ENCODE data around the gene RNLS. TPM values are rescaled to one million over a fixed set of nuclear protein-coding genes. Genes with fewer than 3 reads are reported as not detected.

The RNLS gene
- total and polyA plus RNA-seq, 2 of the 4 experiments (the other 2 are of a cell fraction), result 4.5 to 7.0 TPM

DNA sequence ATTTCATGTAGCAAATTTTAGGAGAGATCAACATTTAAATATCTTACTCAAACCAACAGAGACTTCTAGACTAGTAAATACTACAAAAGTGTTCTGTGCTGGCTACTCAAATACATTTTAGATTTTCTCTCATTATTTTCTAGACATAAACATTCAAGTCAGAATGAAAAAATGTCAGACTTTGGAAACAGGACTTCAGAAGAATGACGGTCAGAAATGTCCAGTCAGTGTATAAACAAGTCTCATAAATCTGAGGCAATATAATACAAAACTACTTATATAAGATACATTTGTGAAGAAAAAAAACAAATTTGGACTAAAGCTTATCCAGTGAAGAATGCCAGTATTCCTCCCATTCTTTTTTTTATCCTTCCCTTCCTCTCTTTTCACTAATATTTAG lies 25.9 kb downstream of the RNLS start:
- TF ChIP-seq RAD21 (IDR thresholded peaks at IDR 0.05; ENCODE audit: low read length) (no peak), RCOR1 (IDR thresholded peaks at IDR 0.05; ENCODE audit: insufficient replicate concordance, low read length) (no peak), CEBPB (IDR thresholded peaks at IDR 0.05; ENCODE audit: low read depth, low read length) (no peak), FOS (IDR thresholded peaks at IDR 0.05; ENCODE audit: low read depth, low read length) (no peak), NFE2L2 (IDR thresholded peaks at IDR 0.05; ENCODE audit: low read depth, low read length) (no peak), POLR2A (IDR thresholded peaks at IDR 0.05; ENCODE audit: low read depth, low read length) (no peak), MXI1 (IDR thresholded peaks at IDR 0.05; ENCODE audit: borderline replicate concordance, low read depth, low read length) (no peak)
- TF ChIP-seq, protein P1, sequence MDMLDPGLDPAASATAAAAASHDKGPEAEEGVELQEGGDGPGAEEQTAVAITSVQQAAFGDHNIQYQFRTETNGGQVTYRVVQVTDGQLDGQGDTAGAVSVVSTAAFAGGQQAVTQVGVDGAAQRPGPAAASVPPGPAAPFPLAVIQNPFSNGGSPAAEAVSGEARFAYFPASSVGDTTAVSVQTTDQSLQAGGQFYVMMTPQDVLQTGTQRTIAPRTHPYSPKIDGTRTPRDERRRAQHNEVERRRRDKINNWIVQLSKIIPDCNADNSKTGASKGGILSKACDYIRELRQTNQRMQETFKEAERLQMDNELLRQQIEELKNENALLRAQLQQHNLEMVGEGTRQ (IDR thresholded peaks at IDR 0.05; ENCODE audit: low read depth, low read length), result no peak
- TF ChIP-seq, protein P2, sequence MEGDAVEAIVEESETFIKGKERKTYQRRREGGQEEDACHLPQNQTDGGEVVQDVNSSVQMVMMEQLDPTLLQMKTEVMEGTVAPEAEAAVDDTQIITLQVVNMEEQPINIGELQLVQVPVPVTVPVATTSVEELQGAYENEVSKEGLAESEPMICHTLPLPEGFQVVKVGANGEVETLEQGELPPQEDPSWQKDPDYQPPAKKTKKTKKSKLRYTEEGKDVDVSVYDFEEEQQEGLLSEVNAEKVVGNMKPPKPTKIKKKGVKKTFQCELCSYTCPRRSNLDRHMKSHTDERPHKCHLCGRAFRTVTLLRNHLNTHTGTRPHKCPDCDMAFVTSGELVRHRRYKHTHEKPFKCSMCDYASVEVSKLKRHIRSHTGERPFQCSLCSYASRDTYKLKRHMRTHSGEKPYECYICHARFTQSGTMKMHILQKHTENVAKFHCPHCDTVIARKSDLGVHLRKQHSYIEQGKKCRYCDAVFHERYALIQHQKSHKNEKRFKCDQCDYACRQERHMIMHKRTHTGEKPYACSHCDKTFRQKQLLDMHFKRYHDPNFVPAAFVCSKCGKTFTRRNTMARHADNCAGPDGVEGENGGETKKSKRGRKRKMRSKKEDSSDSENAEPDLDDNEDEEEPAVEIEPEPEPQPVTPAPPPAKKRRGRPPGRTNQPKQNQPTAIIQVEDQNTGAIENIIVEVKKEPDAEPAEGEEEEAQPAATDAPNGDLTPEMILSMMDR (conservative IDR thresholded peaks at IDR 0.05; ENCODE audit: low read depth, low read length), result no peak
- Histone ChIP-seq H3K14ac (replicated peaks; ENCODE audit: low read depth, low read length) (no peak overlapping the region), H4K20me1 (ENCODE audit: insufficient read depth, low read length) (no peaks in the 10 kb centered on the region), H3K27me3 (ENCODE audit: control insufficient read depth, insufficient read depth, low read length) (no peaks in the 10 kb centered on the region), H2BK5ac (ENCODE audit: low read depth, low read length, poor library complexity, severe bottlenecking) (peak overlapping the region; percentile 30), H2BK20ac (ENCODE audit: low read depth, low read length) (no peak overlapping the region), H4K91ac (ENCODE audit: insufficient read depth, low read depth, low read length) (no peak overlapping the region), H2AFZ (replicated peaks; ENCODE audit: low read length, poor library complexity) (no peak overlapping the region), H3K36me3 (ENCODE audit: control insufficient read depth, insufficient read depth, low read length) (no peaks in the 10 kb centered on the region), H3K79me1 (ENCODE audit: low read depth in 1 of 2, low read length in 2 of 2) (no peaks in the 10 kb centered on the region), H3K4me2 (ENCODE audit: low read depth, low read length) (peak overlapping the region; percentile 29; the same call in 1 of the 2 replicates), H3K23ac (ENCODE audit: low read depth, low read length) (no peak overlapping the region), H3K9me1 (ENCODE audit: insufficient read depth, low read length) (no peaks in the 10 kb centered on the region), H3K27ac (ENCODE audit: insufficient read depth, low read length) (no peak overlapping the region), H2AK9ac (replicated peaks; ENCODE audit: low read depth, low read length, poor library complexity) (no peak overlapping the region), H3K4ac (ENCODE audit: low read depth, low read length) (no peak overlapping the region), H3K9me3 (ENCODE audit: control insufficient read depth, insufficient read depth, low read length) (no peaks in the 10 kb centered on the region; the same call in 1 of the 2 replicates), H3K9ac (ENCODE audit: low read depth, low read length) (no peak overlapping the region), H3K4me3 (ENCODE audit: insufficient read depth, low read depth, low read length) (no peak overlapping the region), H2BK120ac (ENCODE audit: low read depth, low read length) (no peak overlapping the region), H3K18ac (ENCODE audit: low read depth, low read length) (no peak overlapping the region), H2AK5ac (ENCODE audit: low read depth, low read length) (no peak overlapping the region), H4K8ac (ENCODE audit: low read depth in 2 of 2, low read length in 2 of 2) (no peak overlapping the region), H3K4me1 (ENCODE audit: control insufficient read depth, insufficient read depth, low read length) (no peaks in the 10 kb centered on the region; the same call in 1 of the 2 replicates), H4K5ac (ENCODE audit: low read depth, low read length) (no peak overlapping the region), H3K56ac (ENCODE audit: extremely low read depth, insufficient read depth, low read length) (no peak overlapping the region), H2BK15ac (ENCODE audit: low read depth, low read length) (no peak overlapping the region)
- in situ Hi-C loops (cut with MboI; ENCODE audit: low sequenced_read_pairs), result no loop called here
- ChIA-PET POLR2A (ENCODE audit: unreplicated experiment) (no interaction called here), CTCF (interaction anchor here (0.5 kb wide), 1 partner anchor 253 kb away, joined by 4 read pairs; no protein-coding TSS in a partner anchor)
- no TSS peak for BruUV-seq (replicated peaks)
- intact Hi-C loops (cut with micrococcal nuclease), result loop anchor here (10.0 kb wide), 3 partner anchors 402 to 622 kb away; no protein-coding TSS in a partner anchor
- dilution Hi-C loops (cut with HindIII; ENCODE audit: low sequenced_read_pairs, unreplicated experiment), result no loop called here
- whole genome bisulfite sequencing, 2 experiments (ENCODE audit: extremely low coverage in 2 of 2, insufficient read length in 1 of 2), result no CpG with 5 or more reads among the region's 1 CpG
- ATAC-seq (ENCODE audit: low read depth) (no peak), DNase-seq (peak; percentile 45)

Measured in IMR-90 (cell line).